Measurements from ENCODE around the gene PPAT.

- TF ChIP-seq EZH2phosphoT487 (IDR thresholded peaks at IDR 0.05; ENCODE audit: borderline replicate concordance, low read length), result no peak
- no peak for TF ChIP-seq CTCF (conservative IDR thresholded peaks at IDR 0.05; ENCODE audit: low read depth, low read length)
- no peak for TF ChIP-seq EZH2 (IDR thresholded peaks at IDR 0.05; ENCODE audit: low read length, unreplicated experiment)
Measured at GRCh38 chr4:56433280-56433679, 2.1 kb downstream of the PPAT start.
